Erythroblast (primary cell): ENCODE data around the gene BACE2.

Experiments used
- GATA1 ChIP-seq: IDR thresholded peaks from 2 replicates; pipeline ENCODE4 v1.6.1; 2011; ENCODE audit warnings: low read depth, mild to moderate bottlenecking, control low read depth, low read length, moderate library complexity
- POLR2A ChIP-seq: IDR thresholded peaks from 2 replicates; pipeline ENCODE4 v1.6.1; 2011; ENCODE audit warnings: mild to moderate bottlenecking, low read length

DNA sequence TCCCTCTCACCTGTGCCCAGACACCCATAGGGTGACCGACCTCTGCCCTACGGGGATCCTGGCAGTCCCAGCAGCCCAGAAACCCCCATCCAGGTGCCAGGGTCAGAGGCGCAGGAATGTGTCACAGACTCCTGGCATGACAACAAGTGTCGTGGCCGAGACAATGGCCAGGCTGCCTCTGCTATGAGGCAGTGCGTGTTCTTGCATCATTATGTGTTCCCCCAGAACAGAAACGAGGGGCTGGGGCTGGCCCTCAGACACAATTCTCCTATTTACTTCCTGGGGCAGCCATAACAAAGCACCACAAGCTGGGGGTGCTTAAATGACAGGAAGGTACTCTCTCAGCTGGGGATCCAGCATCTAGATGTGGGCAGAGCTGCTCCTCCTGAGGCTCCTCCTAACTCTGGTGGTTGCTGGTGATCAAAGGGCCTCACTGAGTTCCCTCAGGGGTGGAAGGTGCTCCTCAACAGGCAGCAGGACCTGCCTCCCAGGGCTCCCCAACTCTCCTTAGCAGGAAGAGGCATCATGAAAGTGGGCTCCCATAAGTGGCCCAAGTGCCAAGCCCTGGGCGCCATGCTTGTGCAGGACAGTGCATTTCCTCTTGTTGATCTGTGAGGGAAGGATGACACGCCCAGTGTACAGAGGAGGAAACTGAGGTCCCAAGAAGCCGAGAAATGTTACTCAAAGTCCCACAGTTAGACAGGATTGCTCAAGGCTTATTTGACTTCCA is 24.2 kb upstream of the BACE2 start:
- TF ChIP-seq POLR2A (no peak), GATA1 (no peak)
